NCI-H2171 (cell line): ENCODE results near the gene NKX2-1.
"Not testable (repeated sequence)": the region's sequence is repeated elsewhere in the genome, so short reads cannot be mapped to it uniquely, and the experiment has no call there.

Experiments used
- DNase-seq: peaks from one replicate; lab custom pipeline; 2025; lab: John Stamatoyannopoulos, UW

NKX2-1 gene

GRCh38 chr14:36505892-36506731 lies 13.9 kb downstream of the NKX2-1 start:
- DNase-seq, result no peak

DNA sequence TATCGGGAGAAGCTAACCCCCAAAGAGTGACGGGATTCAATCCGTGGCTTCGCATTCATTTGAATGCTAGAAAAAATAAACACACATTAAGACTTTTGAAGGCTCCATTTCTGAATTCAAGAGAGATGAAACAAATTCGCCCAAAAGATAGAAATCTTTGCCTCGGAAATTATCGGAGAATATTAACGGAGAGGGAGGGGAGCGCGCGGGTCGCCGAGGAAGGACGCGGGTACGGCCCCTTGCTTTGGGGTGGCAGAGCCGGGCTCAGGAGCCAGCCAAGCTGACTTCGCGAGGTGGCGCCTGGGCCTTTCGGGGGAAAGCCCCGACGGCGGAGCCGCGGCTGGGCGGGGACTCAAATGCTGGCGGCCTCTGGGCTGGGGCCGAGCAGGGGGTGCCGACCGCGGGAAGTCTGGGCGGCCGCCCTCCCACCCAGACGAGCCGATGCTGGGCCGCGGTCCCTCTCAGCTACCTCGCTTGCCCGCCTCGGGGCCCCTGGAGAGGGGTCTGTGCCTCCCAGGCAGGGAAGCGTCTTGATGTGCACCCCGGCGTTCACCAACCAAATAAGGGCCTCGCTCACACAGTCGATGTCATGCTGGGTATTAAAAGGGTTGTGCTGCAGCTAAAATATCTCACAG lies 14.7 kb downstream of the NKX2-1 start:
- DNase-seq, result no peak

GRCh38 chr14:36504771-36505175 lies 15.3 kb downstream of the NKX2-1 start:
- no peak for DNase-seq

- DNase-seq, result no peak
Observed at GRCh38 chr14:36503771-36504741, 16.0 kb downstream of the NKX2-1 start.

GRCh38 chr14:36502558-36503508 lies 17.2 kb downstream of the NKX2-1 start:
- peak; percentile 44 for DNase-seq

DNA sequence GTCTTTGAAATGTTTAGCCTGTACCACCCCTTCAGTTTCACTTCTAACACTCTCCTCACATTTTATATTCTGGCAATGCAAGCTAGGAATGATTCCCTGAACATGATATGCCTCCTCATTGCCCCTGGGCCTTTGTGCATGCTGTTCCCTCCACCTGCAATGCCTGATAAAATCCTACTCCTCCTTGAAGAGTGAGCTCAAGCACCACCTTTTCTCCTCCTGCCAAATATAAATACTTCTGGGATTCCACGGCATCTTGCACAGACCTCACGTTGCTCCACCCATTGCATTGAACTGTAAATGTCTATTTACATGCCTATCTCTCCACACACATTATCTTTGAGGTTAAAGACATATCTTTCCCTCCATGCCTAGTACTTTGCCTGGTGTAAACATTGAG lies 21.1 kb downstream of the NKX2-1 start:
- DNase-seq, result no peak

DNA sequence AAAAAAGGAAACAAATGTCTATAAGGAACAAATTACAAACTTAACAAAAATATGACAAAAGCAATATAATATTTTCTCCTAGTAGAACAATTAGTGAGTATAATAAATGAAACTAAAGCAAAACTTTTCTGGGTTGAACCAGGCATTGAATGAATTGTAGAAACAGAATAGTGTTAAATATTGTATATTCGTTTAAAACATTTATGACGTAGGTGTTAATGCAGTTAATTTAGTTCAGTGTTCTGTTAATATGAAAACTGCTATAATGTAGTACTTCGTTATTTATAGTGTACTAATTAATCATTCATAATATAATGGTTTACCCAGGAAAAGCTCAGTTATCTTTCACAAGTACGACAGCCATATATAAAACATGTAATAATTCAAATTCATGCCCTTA lies 23.7 kb downstream of the NKX2-1 start:
- no peak for DNase-seq

- no peak for DNase-seq
Observed at GRCh38 chr14:36495666-36496065, 24.4 kb downstream of the NKX2-1 start.

GRCh38 chr14:36493761-36494160 lies 26.3 kb downstream of the NKX2-1 start:
- no peak for DNase-seq

GRCh38 chr14:36485773-36486172 lies 34.3 kb downstream of the NKX2-1 start:
- DNase-seq, result no peak

- DNase-seq, result no peak
Observed at GRCh38 chr14:36479344-36479743, 40.7 kb downstream of the NKX2-1 start.

DNA sequence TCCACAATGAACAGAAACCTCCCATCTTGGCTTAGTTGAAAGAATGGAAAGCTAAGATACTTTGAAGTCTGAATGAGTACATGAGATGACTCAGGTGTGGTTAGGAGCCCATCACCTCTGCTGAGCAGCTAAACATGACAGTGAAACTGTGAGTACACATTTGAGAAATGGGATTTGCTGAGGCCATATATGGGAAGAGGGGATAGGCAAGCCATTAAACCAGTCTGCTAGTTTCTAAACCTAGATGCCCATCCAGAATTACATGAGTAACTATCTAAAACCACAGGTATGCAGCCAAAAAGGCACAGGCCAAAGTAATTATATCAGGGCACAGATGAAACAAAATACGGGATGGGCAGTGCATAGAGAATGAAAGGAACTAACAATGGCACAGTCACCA lies 41.2 kb downstream of the NKX2-1 start:
- no peak for DNase-seq

- DNase-seq, result no peak
Observed at GRCh38 chr14:36477266-36477665, 42.8 kb downstream of the NKX2-1 start.

GRCh38 chr14:36476061-36476460 lies 44.0 kb downstream of the NKX2-1 start:
- DNase-seq, result not testable (repeated sequence)

- DNase-seq, result no peak
Observed at GRCh38 chr14:36474593-36474992, 45.4 kb downstream of the NKX2-1 start.

GRCh38 chr14:36471431-36471830 lies 48.6 kb downstream of the NKX2-1 start:
- DNase-seq, result no peak

DNA sequence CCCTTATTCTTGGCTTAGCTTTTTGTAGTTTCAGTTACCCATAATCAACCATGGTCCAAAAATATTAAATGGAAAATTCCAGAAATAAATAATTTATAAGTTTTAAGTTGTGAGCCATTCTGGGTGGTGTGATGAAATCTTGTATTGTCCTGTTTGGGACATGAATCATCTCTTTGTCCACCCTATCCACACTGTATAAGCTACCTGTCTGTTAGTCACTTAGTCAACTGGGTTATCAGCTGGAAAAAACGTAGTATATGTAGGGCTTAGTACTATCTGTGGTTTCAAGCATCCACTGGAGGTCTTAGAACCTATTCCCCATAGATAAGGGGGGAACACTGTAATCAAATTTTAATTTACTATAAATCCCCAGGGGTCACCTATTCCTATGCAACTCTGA lies 52.7 kb downstream of the NKX2-1 start:
- no peak for DNase-seq
